Activated CD8-positive, alpha-beta T cell treated with anti-CD3 and anti-CD28 coated beads for 36 hours (primary cell): ENCODE data around the gene CRB1. TPM values are rescaled to one million over a fixed set of nuclear protein-coding genes. Genes with fewer than 3 reads are reported as not detected.

Experiments
- ATAC-seq: fragments of 200-7000 bp; cut with Tn5 transposase; one replicate; pipeline ENCODE4 v1.10.0; 2021; ENCODE audit warnings: mild to moderate bottlenecking, moderate library complexity
- CTCF ChIA-PET: fragments of 350-600 bp; sonication (Branson Sonifier 250); formaldehyde crosslinking; loops from one replicate; lab custom pipeline; 2021; ENCODE audit warnings: antibody characterized with exemption; lab: Charles Lee
- POLR2A ChIA-PET: fragments of 350-600 bp; sonication (Branson Sonifier 250); formaldehyde crosslinking; loops from one replicate; lab custom pipeline; 2021; ENCODE audit warnings: antibody characterized with exemption; lab: Charles Lee
- DNase-seq: peaks from one replicate; pipeline ENCODE4 v3.0.0-alpha.2; 2020
- H3K27ac Mint-ChIP-seq: one replicate; pipeline ENCODE4 v1.8.0; 2021; ENCODE audit warnings: mild to moderate bottlenecking, mixed read lengths
- H3K27me3 Mint-ChIP-seq: one replicate; pipeline ENCODE4 v1.8.0; 2021; ENCODE audit warnings: mixed read lengths
- H3K36me3 Mint-ChIP-seq: one replicate; pipeline ENCODE4 v1.8.0; 2021; ENCODE audit warnings: low read depth, mixed read lengths
- H3K4me1 Mint-ChIP-seq: one replicate; pipeline ENCODE4 v1.8.0; 2021; ENCODE audit warnings: low read depth, mixed read lengths
- H3K4me3 Mint-ChIP-seq: one replicate; pipeline ENCODE4 v1.8.0; 2021; ENCODE audit warnings: mild to moderate bottlenecking, moderate library complexity, mixed read lengths
- H3K9me3 Mint-ChIP-seq: one replicate; pipeline ENCODE4 v1.8.0; 2021; ENCODE audit warnings: mixed read lengths
- CTCF ChIP-seq: fragments of 200-600 bp; IDR thresholded peaks from one replicate; pipeline ENCODE4 v1.8.0; 2022; ENCODE audit warnings: antibody characterized with exemption, mild to moderate bottlenecking
- intact Hi-C: fragments of 100-400 bp; cut with micrococcal nuclease; formaldehyde crosslinking; loops from one replicate; pipeline ENCODE4 v1.10.0; 2022
- total RNA-seq, 2 experiments: library from RNA; stranded (reverse); gene quantifications; one replicate each; pipeline ENCODE4 v1.2.3, GENCODE V29; 2021

The CRB1 gene
- total RNA-seq, 2 experiments from 2014 or later, result not detected

- CTCF ChIA-PET, result no interaction called here
- intact Hi-C loops, result no loop called here
- H3K4me3 Mint-ChIP-seq, result no peak overlapping the region
- H3K9me3 Mint-ChIP-seq, result no peaks in the 10 kb centered on the region
- peak; percentile 68 for ATAC-seq
- no peak for DNase-seq
- no peaks in the 10 kb centered on the region for H3K36me3 Mint-ChIP-seq
- no peaks in the 10 kb centered on the region for H3K4me1 Mint-ChIP-seq
- POLR2A ChIA-PET, result no interaction called here
- H3K27ac Mint-ChIP-seq, result no peak overlapping the region
- no peaks in the 10 kb centered on the region for H3K27me3 Mint-ChIP-seq
- TF ChIP-seq CTCF, result no peak
Measured at GRCh38 chr1:197413564-197413963, 145.5 kb downstream of the CRB1 start.

- H3K27ac Mint-ChIP-seq, result no peak overlapping the region
- ATAC-seq (no peak), DNase-seq (no peak)
- intact Hi-C loops, result no loop called here
- POLR2A ChIA-PET, result no interaction called here
- no peak overlapping the region for H3K4me3 Mint-ChIP-seq
- no peaks in the 10 kb centered on the region for H3K36me3 Mint-ChIP-seq
- no peak for TF ChIP-seq CTCF
- CTCF ChIA-PET, result interaction anchor here (1.0 to 2.5 kb wide), 2 partner anchors 16 to 83 kb away, joined by 3 to 6 read pairs; no protein-coding TSS in a partner anchor
- no peaks in the 10 kb centered on the region for H3K27me3 Mint-ChIP-seq
- H3K9me3 Mint-ChIP-seq, result no peaks in the 10 kb centered on the region
- H3K4me1 Mint-ChIP-seq, result no peaks in the 10 kb centered on the region
Measured at GRCh38 chr1:197415221-197415620, 147.2 kb downstream of the CRB1 start.

- Mint-ChIP-seq H3K27ac (no peak overlapping the region), H3K36me3 (no peaks in the 10 kb centered on the region), H3K4me3 (no peak overlapping the region), H3K27me3 (no peaks in the 10 kb centered on the region), H3K9me3 (no peaks in the 10 kb centered on the region), H3K4me1 (no peaks in the 10 kb centered on the region)
- ChIA-PET POLR2A (no interaction called here), CTCF (no interaction called here)
- no peak for TF ChIP-seq CTCF
- DNase-seq (no peak), ATAC-seq (no peak)
- intact Hi-C loops, result no loop called here
Measured at GRCh38 chr1:197418693-197419092, 150.6 kb downstream of the CRB1 start.

GRCh38 chr1:197422993-197423392 lies 154.9 kb downstream of the CRB1 start:
- CTCF ChIA-PET, result no interaction called here

GRCh38 chr1:197424380-197424779 lies 156.3 kb downstream of the CRB1 start:
- Mint-ChIP-seq H3K27ac (no peak overlapping the region), H3K27me3 (no peaks in the 10 kb centered on the region), H3K4me1 (no peaks in the 10 kb centered on the region), H3K9me3 (no peaks in the 10 kb centered on the region), H3K36me3 (no peaks in the 10 kb centered on the region), H3K4me3 (no peak overlapping the region)
- no peak for TF ChIP-seq CTCF
- ChIA-PET CTCF (interaction anchor here (1.2 kb wide), 1 partner anchor 12 kb away, joined by 4 read pairs; no protein-coding TSS in a partner anchor), POLR2A (no interaction called here)
- ATAC-seq (no peak), DNase-seq (no peak)
- intact Hi-C loops, result no loop called here

More at GRCh38 chr1:197422993-197423392, 154.9 kb downstream of the CRB1 start:
- intact Hi-C loops, result no loop called here
- H3K27ac Mint-ChIP-seq, result no peak overlapping the region
- DNase-seq, result no peak
- POLR2A ChIA-PET, result no interaction called here
- no peak for ATAC-seq
- no peak for TF ChIP-seq CTCF
- no peaks in the 10 kb centered on the region for H3K9me3 Mint-ChIP-seq
- H3K27me3 Mint-ChIP-seq, result no peaks in the 10 kb centered on the region
- no peaks in the 10 kb centered on the region for H3K36me3 Mint-ChIP-seq
- no peak overlapping the region for H3K4me3 Mint-ChIP-seq
- no peaks in the 10 kb centered on the region for H3K4me1 Mint-ChIP-seq
